ENCODE results near the gene NF1. TPM values are rescaled to one million over a fixed set of nuclear protein-coding genes. Genes with fewer than 3 reads are reported as not detected.

Gene NF1
- total RNA-seq, 1 experiment from 2014 or later: 16.4 TPM

DNA sequence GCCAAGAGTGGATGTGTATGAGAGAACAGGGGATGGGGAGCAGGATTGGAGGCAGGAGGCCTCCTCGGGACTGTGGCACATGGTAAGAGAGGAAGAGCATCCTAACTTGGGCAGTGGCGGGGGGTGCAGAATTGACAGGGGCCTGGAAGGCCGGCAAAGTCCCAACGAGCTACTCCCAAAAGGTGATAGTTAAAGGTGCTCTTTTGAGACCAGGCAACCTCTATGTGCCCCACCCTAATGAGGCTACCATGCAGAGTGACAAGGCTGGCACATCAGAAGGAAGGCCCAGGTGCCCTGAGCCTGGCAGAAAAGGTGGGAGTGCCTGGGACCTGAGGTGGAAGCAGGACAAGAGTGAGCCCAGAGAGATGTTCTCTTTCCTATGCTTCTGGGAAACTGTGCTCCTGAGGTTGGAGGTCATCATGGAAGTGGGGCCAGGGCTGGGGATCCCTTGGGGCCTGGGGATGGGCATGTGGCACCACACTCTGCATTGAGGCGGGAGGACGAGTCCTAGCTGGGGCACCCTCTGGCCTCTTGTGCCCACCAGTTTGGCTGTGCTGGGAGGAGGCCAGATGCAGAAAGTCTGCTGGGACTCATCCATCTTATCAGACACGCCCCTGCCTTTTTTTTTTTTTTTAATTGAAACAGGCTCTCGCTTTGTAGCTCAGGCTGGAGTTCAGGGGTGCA lies 302.6 kb downstream of the NF1 start:
- Histone ChIP-seq H3K36me3 (ENCODE audit: low read depth, low read length) (no peaks in the 10 kb centered on the region), H3K27me3 (ENCODE audit: low read length) (no peaks in the 10 kb centered on the region), H2AFZ (ENCODE audit: low read length) (no peak overlapping the region), H3K79me2 (ENCODE audit: low read length) (no peaks in the 10 kb centered on the region), H3K9ac (ENCODE audit: low read length) (no peak overlapping the region), H3K4me2 (ENCODE audit: low read length) (no peak overlapping the region), H4K20me1 (ENCODE audit: low read length) (no peaks in the 10 kb centered on the region), H3K27ac (ENCODE audit: low read length) (no peak overlapping the region), H3K9me3 (ENCODE audit: low read length) (no peaks in the 10 kb centered on the region), H3K9me2 (replicated peaks; ENCODE audit: low read length) (no peaks in the 10 kb centered on the region), H3K4me1 (ENCODE audit: insufficient read depth, low read length) (no peaks in the 10 kb centered on the region), H3F3A (ENCODE audit: low read length, unreplicated experiment) (no peaks in the 10 kb centered on the region), H3K4me3 (ENCODE audit: low read length) (no peak overlapping the region)
- TF ChIP-seq, protein P1, sequence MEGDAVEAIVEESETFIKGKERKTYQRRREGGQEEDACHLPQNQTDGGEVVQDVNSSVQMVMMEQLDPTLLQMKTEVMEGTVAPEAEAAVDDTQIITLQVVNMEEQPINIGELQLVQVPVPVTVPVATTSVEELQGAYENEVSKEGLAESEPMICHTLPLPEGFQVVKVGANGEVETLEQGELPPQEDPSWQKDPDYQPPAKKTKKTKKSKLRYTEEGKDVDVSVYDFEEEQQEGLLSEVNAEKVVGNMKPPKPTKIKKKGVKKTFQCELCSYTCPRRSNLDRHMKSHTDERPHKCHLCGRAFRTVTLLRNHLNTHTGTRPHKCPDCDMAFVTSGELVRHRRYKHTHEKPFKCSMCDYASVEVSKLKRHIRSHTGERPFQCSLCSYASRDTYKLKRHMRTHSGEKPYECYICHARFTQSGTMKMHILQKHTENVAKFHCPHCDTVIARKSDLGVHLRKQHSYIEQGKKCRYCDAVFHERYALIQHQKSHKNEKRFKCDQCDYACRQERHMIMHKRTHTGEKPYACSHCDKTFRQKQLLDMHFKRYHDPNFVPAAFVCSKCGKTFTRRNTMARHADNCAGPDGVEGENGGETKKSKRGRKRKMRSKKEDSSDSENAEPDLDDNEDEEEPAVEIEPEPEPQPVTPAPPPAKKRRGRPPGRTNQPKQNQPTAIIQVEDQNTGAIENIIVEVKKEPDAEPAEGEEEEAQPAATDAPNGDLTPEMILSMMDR (conservative IDR thresholded peaks at IDR 0.05; ENCODE audit: low read depth, low read length): no peak
- TF ChIP-seq EZH2phosphoT487 (IDR thresholded peaks at IDR 0.05; ENCODE audit: borderline replicate concordance, low read length) (no peak), EZH2 (IDR thresholded peaks at IDR 0.05; ENCODE audit: low read length, unreplicated experiment) (no peak)
- BruUV-seq (replicated peaks): no TSS peak
- no peak for ATAC-seq
- intact Hi-C loops (cut with micrococcal nuclease): no loop called here
- no peak for DNase-seq
- CTCF ChIA-PET: no interaction called here
- POLR2A ChIA-PET (ENCODE audit: unreplicated experiment): no interaction called here

DNA sequence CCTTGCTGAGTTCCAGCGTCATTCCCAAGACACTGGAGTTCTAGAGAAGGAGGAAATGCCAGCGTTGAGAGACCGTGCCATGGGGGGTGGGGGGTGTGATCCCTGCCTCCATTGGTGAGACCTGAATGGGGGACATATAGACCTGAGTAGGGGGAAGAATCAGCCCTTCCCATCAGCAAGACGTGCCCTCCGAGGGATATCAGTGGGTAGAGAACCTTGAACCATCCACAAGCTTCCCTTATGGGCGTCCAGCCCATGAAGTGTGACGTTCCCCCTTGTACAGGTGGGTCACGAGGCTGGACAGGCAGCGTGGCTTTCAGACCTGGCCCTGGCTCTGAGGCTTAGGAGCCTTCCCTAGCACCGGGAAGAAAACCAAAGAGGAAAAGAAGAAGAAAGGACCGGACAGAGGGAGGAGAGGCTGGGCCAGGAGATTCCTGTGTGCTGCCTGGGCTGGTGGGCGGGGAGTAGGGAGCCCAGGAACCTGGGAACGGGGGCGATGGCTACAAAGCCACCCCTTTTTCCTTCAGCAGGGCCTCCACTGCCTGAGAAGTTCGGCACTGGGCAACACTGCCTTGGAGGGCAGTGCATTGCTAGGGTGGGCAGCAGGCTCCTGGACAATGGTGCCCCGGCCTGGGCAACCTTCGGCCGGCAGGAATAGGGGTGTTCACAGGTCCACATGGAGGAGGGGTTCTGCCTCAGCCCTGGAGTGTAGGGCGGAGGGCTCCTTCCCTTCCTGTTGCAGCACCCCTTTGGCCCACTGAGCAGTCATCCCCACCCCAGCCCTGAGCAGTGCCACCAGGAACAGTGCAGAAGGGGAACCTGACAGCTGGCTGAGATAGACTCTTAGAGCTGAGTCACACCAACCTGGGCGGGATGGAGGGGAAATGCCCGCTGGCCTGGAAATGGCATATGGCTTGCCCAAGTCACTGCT lies 303.9 kb downstream of the NF1 start:
- H3K9me3 ChIP-seq (ENCODE audit: low read length): no peaks in the 10 kb centered on the region
- CTCF ChIA-PET: no interaction called here
- H3K27ac ChIP-seq (ENCODE audit: low read length): no peak overlapping the region
- no peaks in the 10 kb centered on the region for H4K20me1 ChIP-seq (ENCODE audit: low read length)
- POLR2A ChIA-PET (ENCODE audit: unreplicated experiment): no interaction called here
- no peaks in the 10 kb centered on the region for H3F3A ChIP-seq (ENCODE audit: low read length, unreplicated experiment)
- no peaks in the 10 kb centered on the region for H3K36me3 ChIP-seq (ENCODE audit: low read depth, low read length)
- intact Hi-C loops (cut with micrococcal nuclease): no loop called here
- no peak overlapping the region for H2AFZ ChIP-seq (ENCODE audit: low read length)
- no TSS peak for BruUV-seq (replicated peaks)
- no peaks in the 10 kb centered on the region for H3K79me2 ChIP-seq (ENCODE audit: low read length)
- H3K4me2 ChIP-seq (ENCODE audit: low read length): no peak overlapping the region
- H3K4me1 ChIP-seq (ENCODE audit: insufficient read depth, low read length): no peaks in the 10 kb centered on the region
- H3K27me3 ChIP-seq (ENCODE audit: low read length): no peaks in the 10 kb centered on the region
- H3K9ac ChIP-seq (ENCODE audit: low read length): no peak overlapping the region
- no peak overlapping the region for H3K4me3 ChIP-seq (ENCODE audit: low read length)
- ATAC-seq (no peak), DNase-seq (no peak)
- no peaks in the 10 kb centered on the region for H3K9me2 ChIP-seq (replicated peaks; ENCODE audit: low read length)
- no peak for TF ChIP-seq EZH2phosphoT487 (IDR thresholded peaks at IDR 0.05; ENCODE audit: borderline replicate concordance, low read length)
- TF ChIP-seq, protein P1 (conservative IDR thresholded peaks at IDR 0.05; ENCODE audit: low read depth, low read length): no peak
- no peak for TF ChIP-seq EZH2 (IDR thresholded peaks at IDR 0.05; ENCODE audit: low read length, unreplicated experiment)

Measured in PC-3 (cell line).